OCI-LY3 (cell line): ENCODE data around the gene FKBP1B.
"Not testable (repeated sequence)": the region's sequence is repeated elsewhere in the genome, so short reads cannot be mapped to it uniquely, and the experiment has no call there.

ENCODE experiments used
- CTCF ChIP-seq: fragments of 200-600, 300-600 bp; sonication (generic); IDR thresholded peaks from 2 replicates; pipeline ENCODE4 v1.5.1; 2014; ENCODE audit warnings: antibody characterized with exemption, low read length, low read depth
- EZH2phosphoT487 ChIP-seq: fragments of 200-600 bp; shearing (Covaris generic); IDR thresholded peaks from 2 replicates; pipeline ENCODE4 v1.6.1; 2018; ENCODE audit warnings: antibody characterized with exemption, mixed run types, low read depth

GRCh38 chr2:24100732-24101131 lies 51.2 kb downstream of the FKBP1B start:
- TF ChIP-seq CTCF, EZH2phosphoT487: not testable (repeated sequence)
